ENCODE measurements around the gene GPR6. TPM values are rescaled to one million over a fixed set of nuclear protein-coding genes. Genes with fewer than 3 reads are reported as not detected.

Gene GPR6
- total and polyA plus RNA-seq, 9 of the 15 experiments (the other 6 are each of a cell fraction or from before 2014, with no cell fraction given) = not detected

DNA sequence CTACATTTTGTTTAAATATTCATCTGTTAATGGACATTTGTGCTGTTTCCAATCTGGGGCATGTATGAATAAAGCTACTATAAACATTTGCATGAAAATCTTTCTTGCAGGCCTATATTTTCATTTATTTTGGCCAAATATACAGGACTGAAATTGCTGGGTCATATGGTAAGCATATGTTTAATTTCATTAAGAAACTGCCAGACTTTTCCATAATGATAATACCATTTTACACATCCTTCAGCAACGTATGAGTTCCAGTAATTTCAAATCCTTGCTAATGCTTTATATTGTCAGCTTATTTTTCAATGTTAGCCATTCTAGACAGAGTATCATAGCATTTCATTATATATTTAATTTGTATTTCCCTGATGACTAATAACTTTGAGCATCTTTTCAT, 51.0 kb downstream of the GPR6 start:
- ATAC-seq (no peak), FAIRE-seq (no peak), DNase-seq (ENCODE audit: extremely low read depth in 1 of 4, low spot score in 3 of 4) (no peak)
- Histone ChIP-seq H3K4me1 (replicated peaks in 1 of 2; ENCODE audit: control insufficient read depth in 2 of 2, insufficient read depth in 2 of 2, low read length in 2 of 2) (no peaks in the 10 kb centered on the region), H3K79me2 (ENCODE audit: control insufficient read depth, insufficient read depth, low read length) (no peaks in the 10 kb centered on the region), H3K4me2 (ENCODE audit: insufficient read depth, low read length) (no peak overlapping the region), H4K20me1 (replicated peaks; ENCODE audit: control insufficient read depth, insufficient read depth, low read length) (no peaks in the 10 kb centered on the region), H3K9me1 (ENCODE audit: control insufficient read depth, insufficient read depth, low read length) (no peaks in the 10 kb centered on the region), H3K36me3 (ENCODE audit: control insufficient read depth, insufficient read depth, low read length) (no peaks in the 10 kb centered on the region), H3K4me3 (no peak overlapping the region), H3K27ac (ENCODE audit: extremely low read depth, low read depth, low read length) (no peak overlapping the region), H3K9me3 (replicated peaks; ENCODE audit: control insufficient read depth, insufficient read depth, low read depth, low read length) (no peaks in the 10 kb centered on the region), H2AFZ (ENCODE audit: low read depth, low read length) (no peak overlapping the region), H3K9ac (ENCODE audit: insufficient read depth in 1 of 2, low read depth in 2 of 2, low read length in 2 of 2) (no peak overlapping the region), H3K27me3 (ENCODE audit: control insufficient read depth in 2 of 2, insufficient read depth in 2 of 2, low read length in 2 of 2) (peaks cover 0 to 13% of the 10 kb centered on the region in 2 experiments; a peak in 2 of 5 replicates)
- in situ Hi-C loops (cut with MboI) = loop anchor here (5.0 to 25.0 kb wide), 2 partner anchors 327 to 492 kb away; no protein-coding TSS in a partner anchor
- CTCF ChIA-PET (ENCODE audit: low intra/inter-chr PET ratio) = no interaction called here
- no TSS peak for BruUV-seq (replicated peaks)
- TF ChIP-seq, protein P1, sequence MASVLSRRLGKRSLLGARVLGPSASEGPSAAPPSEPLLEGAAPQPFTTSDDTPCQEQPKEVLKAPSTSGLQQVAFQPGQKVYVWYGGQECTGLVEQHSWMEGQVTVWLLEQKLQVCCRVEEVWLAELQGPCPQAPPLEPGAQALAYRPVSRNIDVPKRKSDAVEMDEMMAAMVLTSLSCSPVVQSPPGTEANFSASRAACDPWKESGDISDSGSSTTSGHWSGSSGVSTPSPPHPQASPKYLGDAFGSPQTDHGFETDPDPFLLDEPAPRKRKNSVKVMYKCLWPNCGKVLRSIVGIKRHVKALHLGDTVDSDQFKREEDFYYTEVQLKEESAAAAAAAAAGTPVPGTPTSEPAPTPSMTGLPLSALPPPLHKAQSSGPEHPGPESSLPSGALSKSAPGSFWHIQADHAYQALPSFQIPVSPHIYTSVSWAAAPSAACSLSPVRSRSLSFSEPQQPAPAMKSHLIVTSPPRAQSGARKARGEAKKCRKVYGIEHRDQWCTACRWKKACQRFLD (CRISPR knock-in tag; IDR thresholded peaks at IDR 0.05) = no peak
- TF ChIP-seq SLC30A9 (CRISPR knock-in tag; IDR thresholded peaks at IDR 0.05) (no peak), DDX20 (tag; IDR thresholded peaks at IDR 0.05; ENCODE audit: low read depth) (no peak), ZNF507 (tag; conservative IDR thresholded peaks at IDR 0.05) (no peak), TCF7L2 (IDR thresholded peaks at IDR 0.05; ENCODE audit: low read depth, low read length) (no peak), ZBTB17 (CRISPR knock-in tag; IDR thresholded peaks at IDR 0.05) (no peak), HNRNPUL1 (IDR thresholded peaks at IDR 0.05; ENCODE audit: low read length) (no peak), ZNF639 (CRISPR knock-in tag; conservative IDR thresholded peaks at IDR 0.05 in 1 of 2, IDR thresholded peaks at IDR 0.05 in 1 of 2) (no peak), BCOR (IDR thresholded peaks at IDR 0.05) (no peak)
- intact Hi-C loops (cut with micrococcal nuclease) = no loop called here
- WGBS (ENCODE audit: insufficient coverage, low coverage, missing lambda C conversion rate) = 0% methylated on average over 1 of the region's 1 CpG
- POLR2A ChIA-PET = interaction anchor here (0.8 kb wide), 1 partner anchor 10 kb away, joined by 3 read pairs; no protein-coding TSS in a partner anchor

Other genes with a start within 250 kb of the GPR6 start
- gene WASF1, start 201.4 kb downstream of the GPR6 start, total RNA-seq (2014; rRNA removed) = 2.5 and 4.8 TPM in 2 replicates
- gene WASF1, start 201.4 kb downstream of the GPR6 start, total RNA-seq (2014; rRNA removed; fragmentation: Illumina TruSeq; extraction: Trizol) = 7.5 and 7.9 TPM in 2 replicates
- gene WASF1, start 201.4 kb downstream of the GPR6 start, total RNA-seq (2015; rRNA removed; fragmentation: Illumina TruSeq; extraction: Trizol) = 4.9 and 5.1 TPM in 2 replicates
- 12.6 and 13.0 TPM in 2 replicates for gene WASF1, start 201.4 kb downstream of the GPR6 start, total RNA-seq (2021)
- 9.1 and 13.5 TPM in 2 replicates for gene WASF1, start 201.4 kb downstream of the GPR6 start, polyA plus RNA-seq (2011; rRNA removed)
- gene WASF1, start 201.4 kb downstream of the GPR6 start, polyA plus RNA-seq (2014; fragmentation: Illumina TruSeq; extraction: Trizol) = 13.1 and 18.2 TPM in 2 replicates
- gene WASF1, start 201.4 kb downstream of the GPR6 start, polyA plus RNA-seq (2014; fragmentation: Nextera tagmentation; extraction: Ambion mirVana) = 1 to 10 TPM; 2.1 to 3.4 TPM
- 5.6 and 7.4 TPM in 2 replicates for gene WASF1, start 201.4 kb downstream of the GPR6 start, polyA plus RNA-seq (2014; rRNA removed)
- 9.7 and 11.0 TPM in 2 replicates for gene CDC40, start 202.1 kb downstream of the GPR6 start, total RNA-seq (2014; rRNA removed)
- 24.3 and 26.4 TPM in 2 replicates for gene CDC40, start 202.1 kb downstream of the GPR6 start, total RNA-seq (2014; rRNA removed; fragmentation: Illumina TruSeq; extraction: Trizol)
- gene CDC40, start 202.1 kb downstream of the GPR6 start, total RNA-seq (2015; rRNA removed; fragmentation: Illumina TruSeq; extraction: Trizol) = 20.6 and 23.0 TPM in 2 replicates
- 15.1 and 16.8 TPM in 2 replicates for gene CDC40, start 202.1 kb downstream of the GPR6 start, total RNA-seq (2021)
- 21.1 and 26.3 TPM in 2 replicates for gene CDC40, start 202.1 kb downstream of the GPR6 start, polyA plus RNA-seq (2011; rRNA removed)
- 16.6 and 16.7 TPM in 2 replicates for gene CDC40, start 202.1 kb downstream of the GPR6 start, polyA plus RNA-seq (2014; fragmentation: Illumina TruSeq; extraction: Trizol)
- gene CDC40, start 202.1 kb downstream of the GPR6 start, polyA plus RNA-seq (2014; fragmentation: Nextera tagmentation; extraction: Ambion mirVana) = 10 to 100 TPM; 14.9 to 15.7 TPM
- gene CDC40, start 202.1 kb downstream of the GPR6 start, polyA plus RNA-seq (2014; rRNA removed) = 11.6 and 12.9 TPM in 2 replicates